Mucosa of rectum (tissue), 2 donors: ENCODE data around the gene SUGCT.
"Not testable (repeated sequence)": the region's sequence is repeated elsewhere in the genome, so short reads cannot be mapped to it uniquely, and the experiment has no call there.

Source experiments
- H3K27ac ChIP-seq, 2 donors: one replicate each; pipeline ENCODE4 v1.7.0; 2013; ENCODE audit warnings: inconsistent platforms in 2 of 2, low read depth in 2 of 2, low read length in 2 of 2
- H3K27me3 ChIP-seq, 2 donors: one replicate each; pipeline ENCODE4 v1.7.0; 2013; ENCODE audit warnings: low read length in 2 of 2; ENCODE audit not compliant: control insufficient read depth in 2 of 2, insufficient read depth in 2 of 2
- H3K36me3 ChIP-seq, 2 donors: one replicate each; pipeline ENCODE4 v1.7.0; 2013; ENCODE audit warnings: low read length in 2 of 2; ENCODE audit not compliant: control insufficient read depth in 2 of 2, insufficient read depth in 2 of 2
- H3K4me1 ChIP-seq, 2 donors: one replicate each; pipeline ENCODE4 v1.7.0; 2013; ENCODE audit warnings: low read length in 2 of 2, mild to moderate bottlenecking in 1 of 2; ENCODE audit not compliant: control insufficient read depth in 2 of 2, insufficient read depth in 2 of 2
- H3K4me3 ChIP-seq, 2 donors: one replicate each; pipeline ENCODE4 v1.7.0; 2013; ENCODE audit warnings: low read length in 2 of 2
- H3K9ac ChIP-seq, 2 donors: one replicate each; pipeline ENCODE4 v1.7.0; 2013; ENCODE audit warnings: low read length in 2 of 2, low read depth in 1 of 2, mild to moderate bottlenecking in 1 of 2
- H3K9me3 ChIP-seq, 2 donors: one replicate each; pipeline ENCODE4 v1.7.0; 2013; ENCODE audit warnings: low read length in 2 of 2; ENCODE audit not compliant: control insufficient read depth in 2 of 2
- donor health status: healthy.
- donor health status: Normal muscosa, but diverticular disease.

Gene SUGCT

DNA sequence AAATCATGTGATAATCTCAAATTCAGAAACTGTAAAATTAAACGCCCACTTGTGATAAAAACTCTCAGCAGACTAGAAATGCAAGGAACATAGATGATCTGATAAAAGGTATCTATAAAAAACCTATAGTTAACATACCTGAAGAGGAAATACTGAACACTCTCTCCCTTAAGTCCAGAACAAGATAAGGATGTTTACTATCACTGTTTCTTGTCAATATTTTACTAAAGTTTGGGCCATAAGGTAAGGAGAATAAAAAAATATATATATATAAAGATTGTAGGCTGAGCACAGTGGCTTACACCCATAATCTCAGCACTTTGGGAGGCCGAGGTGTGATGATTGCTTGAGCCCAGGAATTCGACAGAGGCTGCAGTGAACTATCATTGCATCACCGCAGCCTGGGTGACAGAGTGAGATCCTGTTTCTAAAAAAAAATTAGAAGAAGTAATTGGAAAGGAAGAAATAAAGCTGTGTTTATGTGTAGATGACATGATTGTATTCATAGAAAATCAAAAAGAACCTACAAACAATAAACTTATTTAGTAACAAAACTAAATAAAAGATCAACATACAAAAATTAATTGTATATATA lies 28.8 kb upstream of the SUGCT start:
- H3K27ac ChIP-seq, result no peak overlapping the region
- no peaks in the 10 kb centered on the region for H3K27me3 ChIP-seq
- H3K9me3 ChIP-seq, result no peaks in the 10 kb centered on the region
- no peaks in the 10 kb centered on the region for H3K36me3 ChIP-seq
- H3K4me1 ChIP-seq, result no peaks in the 10 kb centered on the region
- no peak overlapping the region for H3K4me3 ChIP-seq
- no peak overlapping the region for H3K9ac ChIP-seq

DNA sequence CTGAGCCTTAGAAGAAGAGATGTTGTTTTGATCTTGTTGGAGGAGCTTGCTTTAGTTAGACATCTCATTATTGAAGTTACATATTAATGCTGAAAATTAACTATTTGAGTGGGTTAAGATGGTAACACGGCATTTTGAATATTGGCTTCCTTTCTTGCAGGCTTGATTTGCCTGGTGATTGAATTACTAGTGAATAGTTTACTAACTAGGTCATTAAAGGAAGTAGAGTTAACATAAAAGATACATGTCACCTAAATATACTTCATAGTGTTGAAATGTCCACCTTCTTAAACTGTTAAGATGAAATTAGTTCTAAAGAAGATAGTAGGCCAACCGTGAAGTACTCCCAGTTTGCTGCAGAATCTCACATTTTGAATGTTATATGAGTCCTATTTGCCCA lies 18.9 kb upstream of the SUGCT start:
- Histone ChIP-seq H3K27me3 (no peaks in the 10 kb centered on the region), H3K9me3 (no peaks in the 10 kb centered on the region), H3K9ac (no peak overlapping the region), H3K36me3 (no peaks in the 10 kb centered on the region), H3K4me1 (no peaks in the 10 kb centered on the region), H3K4me3 (no peak overlapping the region), H3K27ac (no peak overlapping the region)

DNA sequence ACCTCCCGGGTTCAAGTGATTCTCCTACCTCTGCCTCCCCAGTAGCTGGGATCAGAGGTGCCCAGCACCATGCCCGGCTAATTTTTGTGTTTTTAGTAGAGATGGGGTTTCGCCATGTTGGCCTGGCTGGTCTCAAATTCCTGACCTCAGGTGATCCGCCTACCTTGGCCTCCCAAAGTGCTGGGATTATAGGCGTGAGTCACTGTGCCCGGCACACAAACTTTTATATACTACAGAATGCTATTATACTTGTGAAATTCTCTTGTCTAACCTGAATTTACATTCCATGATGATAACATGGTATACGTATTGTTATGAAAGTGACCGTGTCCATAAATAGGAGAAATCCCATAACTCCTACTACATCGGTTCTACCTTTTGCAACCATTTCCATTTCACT lies 17.6 kb upstream of the SUGCT start:
- H3K4me1 ChIP-seq, H3K27ac ChIP-seq, H3K9ac ChIP-seq, H3K4me3 ChIP-seq, H3K27me3 ChIP-seq, H3K36me3 ChIP-seq, H3K9me3 ChIP-seq: not testable (repeated sequence)

DNA sequence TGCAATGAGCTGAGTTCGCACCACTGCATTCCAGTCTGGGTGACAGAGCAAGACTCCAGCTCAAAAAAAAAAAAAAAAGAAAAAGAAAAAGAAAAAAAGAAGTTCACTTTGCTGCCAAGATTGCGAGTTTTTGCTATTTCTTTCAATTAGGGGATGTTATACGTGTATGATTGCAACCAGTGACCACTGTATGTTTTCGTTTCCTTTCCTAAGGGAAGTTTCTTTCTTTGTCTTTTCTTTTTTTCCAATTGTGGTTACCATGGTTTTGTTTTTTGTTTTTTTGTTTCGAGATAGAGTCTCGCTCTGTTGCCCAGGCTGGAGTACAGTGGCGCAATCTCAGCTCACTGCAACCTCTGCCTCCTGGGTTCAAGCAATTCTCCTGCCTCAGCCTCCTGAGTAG lies 16.6 kb upstream of the SUGCT start:
- H3K27ac ChIP-seq, H3K9me3 ChIP-seq, H3K36me3 ChIP-seq, H3K27me3 ChIP-seq, H3K4me1 ChIP-seq, H3K4me3 ChIP-seq, H3K9ac ChIP-seq: not testable (repeated sequence)

DNA sequence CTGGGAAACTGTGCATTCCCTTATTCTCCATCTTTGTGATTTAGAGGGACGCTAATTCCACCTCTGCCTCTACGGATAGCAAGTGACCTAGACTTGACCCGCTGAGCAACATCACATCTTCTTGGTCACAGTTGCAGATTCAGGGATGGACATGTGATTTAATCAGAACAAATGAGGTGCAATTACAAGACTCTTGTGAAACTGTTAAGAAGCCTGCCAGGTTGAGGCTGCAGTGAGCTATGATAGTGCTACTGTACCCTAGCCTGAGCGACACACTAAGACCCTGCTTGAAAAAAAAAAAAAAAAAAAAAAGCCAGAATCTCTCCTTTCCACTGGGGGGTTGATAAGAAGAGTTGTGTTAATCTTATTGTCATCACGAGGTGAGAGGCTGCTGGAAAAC lies 14.8 kb upstream of the SUGCT start:
- Histone ChIP-seq H3K9me3 (no peaks in the 10 kb centered on the region), H3K9ac (no peak overlapping the region), H3K36me3 (peaks cover 0 to 2% of the 10 kb centered on the region in 2 donors), H3K27ac (no peak overlapping the region), H3K4me1 (no peaks in the 10 kb centered on the region), H3K4me3 (no peak overlapping the region), H3K27me3 (no peaks in the 10 kb centered on the region)

DNA sequence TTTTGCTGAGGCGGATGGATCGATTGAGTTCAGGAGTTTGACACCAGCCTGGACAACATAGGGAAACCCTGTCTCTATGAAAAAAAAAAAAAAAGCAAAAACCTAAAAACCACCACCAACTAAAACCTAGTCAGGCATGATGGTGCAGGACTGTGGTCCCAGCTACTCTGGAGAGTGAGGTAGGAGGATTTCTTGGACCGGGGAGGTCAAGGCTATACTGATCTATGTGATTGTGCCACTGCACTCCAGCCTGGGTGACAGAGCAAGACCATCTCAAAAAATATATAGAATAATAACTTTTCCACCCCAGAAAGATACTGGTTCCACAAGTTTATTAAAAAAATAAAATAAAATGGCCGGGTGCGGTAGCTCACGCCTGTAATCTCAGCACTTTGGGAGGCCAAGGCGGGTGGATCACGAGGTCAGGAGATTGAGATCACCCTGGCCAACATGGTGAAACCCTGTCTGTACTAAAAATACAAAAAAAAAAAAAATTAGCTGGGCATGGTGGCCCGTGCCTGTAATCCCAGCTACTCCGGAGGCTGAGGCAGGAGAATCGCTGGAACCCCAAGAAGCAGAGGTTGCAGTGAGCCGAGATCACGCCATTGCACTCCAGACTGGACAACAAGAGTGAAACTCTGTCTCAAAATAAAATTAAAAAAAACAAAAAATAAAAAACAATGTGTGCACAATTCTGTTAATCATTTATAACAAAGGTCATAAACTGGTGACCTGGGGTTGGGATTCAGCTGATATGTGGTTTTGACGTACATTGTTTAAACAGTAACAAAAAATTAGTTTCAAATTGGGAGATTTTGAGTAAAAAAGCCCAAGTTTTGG lies 12.5 kb upstream of the SUGCT start:
- H3K27ac ChIP-seq, H3K9ac ChIP-seq, H3K4me1 ChIP-seq, H3K4me3 ChIP-seq, H3K9me3 ChIP-seq, H3K27me3 ChIP-seq, H3K36me3 ChIP-seq: not testable (repeated sequence)

DNA sequence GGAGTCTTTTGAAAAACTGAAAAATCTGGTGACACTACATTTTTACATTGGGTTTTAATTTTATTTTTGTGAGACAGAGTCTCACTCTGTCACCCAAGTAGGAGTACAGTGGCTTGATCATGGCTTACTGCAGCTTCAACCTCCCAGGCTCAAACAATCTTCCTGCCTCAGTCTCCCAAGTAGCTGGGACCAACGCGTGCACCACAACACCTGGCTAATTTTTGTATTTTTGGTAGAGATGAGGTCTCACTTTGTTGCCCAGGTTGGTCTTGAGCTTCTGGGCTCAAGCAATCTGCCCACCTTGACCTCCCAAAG lies 11.9 kb upstream of the SUGCT start:
- Histone ChIP-seq H3K27me3 (no peaks in the 10 kb centered on the region), H3K36me3 (peaks cover 0 to 2% of the 10 kb centered on the region in 2 donors), H3K9ac (no peak overlapping the region), H3K27ac (no peak overlapping the region), H3K9me3 (no peaks in the 10 kb centered on the region), H3K4me3 (no peak overlapping the region), H3K4me1 (no peaks in the 10 kb centered on the region)

DNA sequence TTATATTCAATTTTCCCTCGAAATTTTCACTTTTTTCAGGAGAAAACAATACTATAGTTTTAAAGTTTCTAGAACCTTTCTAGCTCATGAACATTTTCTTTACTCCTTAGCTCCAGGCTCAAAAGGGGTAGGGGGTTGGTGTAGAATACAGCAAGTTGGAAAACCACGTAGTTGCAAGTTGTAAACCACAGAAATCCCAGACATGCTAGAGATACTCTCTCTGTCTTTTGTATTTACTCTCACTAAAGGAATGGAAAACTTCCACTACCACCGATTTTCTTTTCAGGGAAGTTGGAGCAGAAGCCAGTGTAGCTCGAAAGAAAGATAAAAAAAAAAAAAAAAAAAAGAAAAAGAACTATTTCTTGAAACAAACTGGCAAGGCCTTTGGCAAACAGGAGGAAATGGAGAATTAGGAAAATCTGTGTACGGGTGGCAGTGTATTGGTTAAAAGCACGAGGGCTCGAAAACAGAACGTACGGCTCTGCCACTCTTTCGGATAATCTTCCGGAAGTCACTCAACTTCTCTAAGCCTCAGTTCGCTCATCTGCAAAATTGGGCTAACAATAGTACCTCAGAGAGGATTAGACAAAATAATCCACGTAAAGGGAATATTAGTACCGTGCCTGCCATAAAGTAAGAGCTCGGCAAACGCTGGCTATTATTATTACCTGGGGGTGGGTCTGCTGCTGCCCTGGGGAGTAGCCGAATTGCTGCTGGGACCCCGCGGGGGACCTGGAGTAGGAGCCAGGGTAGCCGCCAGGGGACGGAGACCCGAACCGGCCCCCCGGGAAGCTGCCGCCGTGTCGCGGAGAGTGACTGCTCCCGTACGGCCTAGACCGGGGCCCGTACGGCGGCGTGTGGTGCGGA lies 1.0 kb upstream of the SUGCT start:
- Histone ChIP-seq H3K4me1 (peaks cover 13 to 15% of the 10 kb centered on the region in 2 donors), H3K9me3 (no peaks in the 10 kb centered on the region), H3K27me3 (no peaks in the 10 kb centered on the region), H3K9ac (peak overlapping the region; percentile 91 to 95), H3K27ac (peak overlapping the region; percentile 91 to 94), H3K36me3 (peaks cover 0 to 4% of the 10 kb centered on the region in 2 donors), H3K4me3 (peak overlapping the region; percentile 73 to 97)

DNA sequence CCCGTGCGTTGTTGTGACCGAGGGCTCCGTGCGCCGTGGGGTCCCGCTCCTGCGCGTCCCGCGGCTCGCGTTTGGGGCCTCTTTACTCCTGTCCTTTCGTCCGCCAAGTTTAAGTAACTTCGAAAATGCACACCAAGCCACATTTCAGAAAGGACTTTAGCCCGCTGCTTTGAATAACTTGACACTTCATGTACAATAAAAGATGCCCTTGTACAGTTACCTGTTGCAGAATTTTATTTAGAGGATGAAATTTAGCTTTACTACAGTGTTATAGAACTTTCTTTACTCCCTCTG lies 459 bp downstream of the SUGCT start:
- H3K4me3 ChIP-seq, result peak overlapping the region; percentile 73 to 97
- no peaks in the 10 kb centered on the region for H3K9me3 ChIP-seq
- H3K9ac ChIP-seq, result peak overlapping the region; percentile 47 to 91
- H3K27me3 ChIP-seq, result no peaks in the 10 kb centered on the region
- peaks cover 13 to 15% of the 10 kb centered on the region in 2 donors for H3K4me1 ChIP-seq
- no peaks in the 10 kb centered on the region for H3K36me3 ChIP-seq
- H3K27ac ChIP-seq, result peak overlapping the region; percentile 2 to 91

DNA sequence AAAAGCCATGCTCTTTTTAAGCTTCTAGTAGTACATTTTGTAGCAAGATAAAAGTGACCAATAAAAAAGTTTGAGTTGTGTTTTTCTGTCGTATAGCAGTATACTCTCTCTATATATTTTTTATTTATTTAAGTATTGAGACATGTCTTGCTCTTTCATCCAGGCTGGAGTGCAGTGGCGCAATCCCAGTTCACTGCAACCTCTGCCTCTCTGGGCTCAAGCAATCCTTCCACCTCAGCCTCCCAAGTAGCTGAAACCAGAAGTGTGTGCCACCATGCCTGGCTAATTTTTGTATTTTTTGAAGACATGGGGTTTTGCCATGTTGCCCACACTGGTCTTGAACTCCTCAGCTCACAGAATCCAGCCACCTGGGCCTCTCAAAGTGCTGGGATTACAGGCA lies 2.8 kb downstream of the SUGCT start:
- H3K9me3 ChIP-seq, result no peaks in the 10 kb centered on the region
- no peaks in the 10 kb centered on the region for H3K36me3 ChIP-seq
- no peaks in the 10 kb centered on the region for H3K27me3 ChIP-seq
- no peak overlapping the region for H3K4me3 ChIP-seq
- no peak overlapping the region for H3K9ac ChIP-seq
- H3K4me1 ChIP-seq, result peaks cover 11 to 13% of the 10 kb centered on the region in 2 donors
- H3K27ac ChIP-seq, result no peak overlapping the region
